NT2/D1 (cell line): ENCODE results near the gene PORCN.

ENCODE experiments used
- SUZ12 ChIP-seq: IDR thresholded peaks from 2 replicates; pipeline ENCODE4 v1.6.1; 2011; ENCODE audit not compliant: insufficient read length, insufficient read depth; ENCODE audit errors: extremely low read depth
- YY1 ChIP-seq: IDR thresholded peaks from 2 replicates; pipeline ENCODE4 v1.6.1; 2011; ENCODE audit not compliant: insufficient read length, insufficient read depth
- ZNF274 ChIP-seq: IDR thresholded peaks from 2 replicates; pipeline ENCODE4 v1.6.1; 2011; ENCODE audit warnings: mild to moderate bottlenecking, low read depth, low read length

DNA sequence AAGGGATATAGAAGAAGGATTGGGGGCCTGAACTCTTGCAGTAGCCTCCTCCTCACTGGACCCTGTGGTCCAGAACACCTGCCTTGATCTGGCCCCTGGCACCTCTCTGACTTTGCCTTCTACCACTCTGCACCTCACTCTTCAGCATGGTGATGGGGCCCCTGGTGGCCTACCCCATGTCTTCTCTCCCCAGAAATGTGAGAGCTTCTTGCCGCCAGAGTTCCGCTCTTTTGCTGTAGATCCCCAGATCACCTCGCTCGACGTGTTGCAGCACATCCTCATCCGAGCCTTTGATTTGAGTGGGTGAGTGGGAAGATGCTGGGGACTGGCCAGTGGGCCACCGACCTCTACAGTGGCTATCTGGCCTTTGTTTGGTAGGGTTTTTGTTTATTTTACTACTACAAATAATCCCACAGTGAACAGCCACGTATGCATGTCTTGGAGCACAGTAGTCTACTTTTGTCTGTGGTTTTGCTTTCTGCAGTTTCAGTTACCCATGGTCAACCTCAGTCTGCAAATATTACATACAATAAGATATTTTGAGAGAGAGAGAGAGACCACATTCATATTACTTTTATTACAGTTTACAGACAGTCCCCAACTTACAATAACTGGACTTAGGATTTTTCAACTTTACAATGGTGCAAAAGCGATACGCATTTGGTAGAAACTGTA is 32.5 kb downstream of the PORCN start:
- TF ChIP-seq YY1, result no peak
- no peak for TF ChIP-seq SUZ12
- TF ChIP-seq ZNF274, result no peak
